CD14-positive monocyte (primary cell): ENCODE measurements around the gene ITGA11. TPM values are rescaled to one million over a fixed set of nuclear protein-coding genes. Genes with fewer than 3 reads are reported as not detected.

Experiments
- DNase-seq, 3 donors: peaks; one replicate each; pipeline ENCODE4 v3.0.0-alpha.2; 2011 to 2022
- H2AFZ ChIP-seq: 2 replicates; pipeline ENCODE4 v1.6.0; 2012; ENCODE audit warnings: mild to moderate bottlenecking, low read depth, low read length, inconsistent platforms; ENCODE audit not compliant: insufficient read depth, poor library complexity, severe bottlenecking
- H3K27ac ChIP-seq, 2 donors: 1 replicate in 1 of 2; 2 replicates in 1 of 2; pipeline ENCODE4 v1.5.1; 2012 to 2013; ENCODE audit warnings: low read length in 2 of 2, control low read depth in 1 of 2, inconsistent platforms in 1 of 2, low read depth in 1 of 2, mild to moderate bottlenecking in 1 of 2
- H3K27me3 ChIP-seq, 2 donors: one replicate each; pipeline versions ENCODE4 v1.6.0 to v1.6.1; 2011 to 2013; ENCODE audit warnings: low read length in 2 of 2; ENCODE audit not compliant: control insufficient read depth in 2 of 2, insufficient read depth in 2 of 2
- H3K36me3 ChIP-seq, 2 donors: replicated peaks in 1 of 2; 1 replicate in 1 of 2; 2 replicates in 1 of 2; pipeline versions ENCODE4 v1.5.1 to v1.6.1; 2012 to 2013; ENCODE audit warnings: low read length in 2 of 2, control low read depth in 1 of 2, inconsistent platforms in 1 of 2, mild to moderate bottlenecking in 1 of 2; ENCODE audit not compliant: insufficient read depth in 2 of 2, control insufficient read depth in 1 of 2
- H3K4me1 ChIP-seq, 2 donors: 1 replicate in 1 of 2; 2 replicates in 1 of 2; pipeline versions ENCODE4 v1.5.1 to v1.6.1; 2012 to 2013; ENCODE audit warnings: low read length in 2 of 2, control low read depth in 1 of 2, inconsistent platforms in 1 of 2, mild to moderate bottlenecking in 1 of 2, moderate library complexity in 1 of 2; ENCODE audit not compliant: insufficient read depth in 2 of 2, control insufficient read depth in 1 of 2
- H3K4me2 ChIP-seq: replicated peaks from 2 replicates; pipeline ENCODE3; 2012; ENCODE audit warnings: low read length, moderate library complexity, mild to moderate bottlenecking; ENCODE audit not compliant: poor library complexity, severe bottlenecking; ENCODE audit errors: extremely low read depth
- H3K4me3 ChIP-seq, 3 experiments: fragments of 200-600 bp in 1 of 3; sonication (generic) in 1 of 3; replicated peaks in 1 of 3; 1 replicate in 2 of 3; 2 replicates in 1 of 3; pipeline ENCODE4 v1.5.1; 2011 to 2013; ENCODE audit warnings: low read length in 3 of 3, mild to moderate bottlenecking in 3 of 3, control low read depth in 2 of 3, low read depth in 2 of 3, inconsistent platforms in 1 of 3, moderate library complexity in 1 of 3
- H3K79me2 ChIP-seq: 2 replicates; pipeline ENCODE4 v1.6.0; 2012; ENCODE audit warnings: mild to moderate bottlenecking, control low read depth, inconsistent platforms, low read length, moderate library complexity; ENCODE audit not compliant: insufficient read depth
- H3K9ac ChIP-seq: 2 replicates; pipeline ENCODE4 v1.6.0; 2017; ENCODE audit warnings: low read length, mild to moderate bottlenecking; ENCODE audit not compliant: insufficient read depth, poor library complexity, severe bottlenecking
- H3K9me3 ChIP-seq, 2 donors: replicated peaks in 1 of 2; 1 replicate in 1 of 2; 2 replicates in 1 of 2; pipeline versions ENCODE4 v1.5.1 to v1.6.1; 2012 to 2013; ENCODE audit warnings: low read length in 2 of 2, control low read depth in 1 of 2; ENCODE audit not compliant: control insufficient read depth in 1 of 2, insufficient read depth in 1 of 2
- H4K20me1 ChIP-seq: 2 replicates; pipeline ENCODE4 v1.6.0; 2012; ENCODE audit warnings: mild to moderate bottlenecking, low read length, control low read depth, moderate library complexity; ENCODE audit not compliant: insufficient read depth
- H3K27ac Mint-ChIP-seq, 7 donors: one replicate each; pipeline ENCODE4 v1.8.0; 2020; ENCODE audit warnings: mild to moderate bottlenecking in 7 of 7, mixed read lengths in 7 of 7, moderate library complexity in 6 of 7, inconsistent platforms in 2 of 7
- H3K27me3 Mint-ChIP-seq, 3 donors: one replicate each; pipeline ENCODE4 v1.8.0; 2021 to 2022; ENCODE audit warnings: low read depth in 3 of 3, mild to moderate bottlenecking in 3 of 3, mixed read lengths in 3 of 3, moderate library complexity in 3 of 3, inconsistent platforms in 1 of 3
- H3K36me3 Mint-ChIP-seq, 2 donors: one replicate each; pipeline ENCODE4 v1.8.0; 2020; ENCODE audit warnings: mixed read lengths in 2 of 2, inconsistent platforms in 1 of 2, mild to moderate bottlenecking in 1 of 2
- H3K4me1 Mint-ChIP-seq: one replicate; pipeline ENCODE4 v1.8.0; 2020; ENCODE audit warnings: mild to moderate bottlenecking, mixed read lengths
- H3K4me3 Mint-ChIP-seq, 2 donors: one replicate each; pipeline ENCODE4 v1.8.0; 2020; ENCODE audit warnings: mild to moderate bottlenecking in 2 of 2, mixed read lengths in 2 of 2, moderate library complexity in 1 of 2
- H3K9me3 Mint-ChIP-seq, 7 donors: one replicate each; pipeline ENCODE4 v1.8.0; 2020 to 2022; ENCODE audit warnings: mixed read lengths in 7 of 7, mild to moderate bottlenecking in 6 of 7, moderate library complexity in 6 of 7, inconsistent platforms in 2 of 7
- WGBS: methylation state at CpG from one replicate; pipeline ENCODE4 v1.1.5; 2013; ENCODE audit warnings: missing lambda C conversion rate; ENCODE audit not compliant: insufficient coverage; 5-methylcytosine and 5-hydroxymethylcytosine counted together
- intact Hi-C, 2 donors: fragments of 100-400 bp; cut with micrococcal nuclease; formaldehyde crosslinking; loops; one replicate each; pipeline versions ENCODE4 v1.15.0 to v1.15.1; 2023
- polyA plus RNA-seq, 3 donors: library from polyadenylated mRNA; depleted of rRNA in 1 of 3; unstranded in 2 of 3; stranded (reverse) in 1 of 3; fragments of 300-500 nt in 2 of 3; fragments of >200 nt in 1 of 3; fragmentation: Illumina TruSeq in 2 of 3; gene quantifications; 1 replicate in 2 of 3; 2 replicates in 1 of 3; pipeline ENCODE4 v1.2.3, GENCODE V29; 2012 to 2021
- TF ChIP-seq, protein P1 (sequence below): fragments of 200-600 bp; IDR thresholded peaks from one replicate; pipeline ENCODE4 v1.8.0; 2022; ENCODE audit warnings: antibody characterized with exemption, mild to moderate bottlenecking

ITGA11 gene
- polyA plus RNA-seq, 3 donors: under 0.01 to 0.01 TPM; not detected in 1

- H4K20me1 ChIP-seq: no peaks in the 10 kb centered on the region
- TF ChIP-seq, protein P1, sequence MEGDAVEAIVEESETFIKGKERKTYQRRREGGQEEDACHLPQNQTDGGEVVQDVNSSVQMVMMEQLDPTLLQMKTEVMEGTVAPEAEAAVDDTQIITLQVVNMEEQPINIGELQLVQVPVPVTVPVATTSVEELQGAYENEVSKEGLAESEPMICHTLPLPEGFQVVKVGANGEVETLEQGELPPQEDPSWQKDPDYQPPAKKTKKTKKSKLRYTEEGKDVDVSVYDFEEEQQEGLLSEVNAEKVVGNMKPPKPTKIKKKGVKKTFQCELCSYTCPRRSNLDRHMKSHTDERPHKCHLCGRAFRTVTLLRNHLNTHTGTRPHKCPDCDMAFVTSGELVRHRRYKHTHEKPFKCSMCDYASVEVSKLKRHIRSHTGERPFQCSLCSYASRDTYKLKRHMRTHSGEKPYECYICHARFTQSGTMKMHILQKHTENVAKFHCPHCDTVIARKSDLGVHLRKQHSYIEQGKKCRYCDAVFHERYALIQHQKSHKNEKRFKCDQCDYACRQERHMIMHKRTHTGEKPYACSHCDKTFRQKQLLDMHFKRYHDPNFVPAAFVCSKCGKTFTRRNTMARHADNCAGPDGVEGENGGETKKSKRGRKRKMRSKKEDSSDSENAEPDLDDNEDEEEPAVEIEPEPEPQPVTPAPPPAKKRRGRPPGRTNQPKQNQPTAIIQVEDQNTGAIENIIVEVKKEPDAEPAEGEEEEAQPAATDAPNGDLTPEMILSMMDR: no peak
- no peaks in the 10 kb centered on the region for H3K9me3 ChIP-seq
- WGBS: 67% methylated on average over 3 of the region's 9 CpGs
- peaks cover 1 to 4% (median 4%) of the 10 kb centered on the region in 3 donors for H3K27me3 Mint-ChIP-seq
- H3K4me3 Mint-ChIP-seq: no peak overlapping the region
- no peak overlapping the region for H3K4me3 ChIP-seq
- H3K4me1 Mint-ChIP-seq: peaks cover 9% of the 10 kb centered on the region
- no peak overlapping the region for H2AFZ ChIP-seq
- no peaks in the 10 kb centered on the region for H3K36me3 Mint-ChIP-seq
- H3K9me3 Mint-ChIP-seq: peaks cover 0 to 1% (median 0%) of the 10 kb centered on the region in 7 donors
- H3K27ac Mint-ChIP-seq: no peak overlapping the region
- no peak for DNase-seq
- no peak overlapping the region for H3K4me2 ChIP-seq
- H3K9ac ChIP-seq: no peak overlapping the region
- intact Hi-C loops: no loop called here
- H3K36me3 ChIP-seq: no peaks in the 10 kb centered on the region
- H3K4me1 ChIP-seq: peaks cover 10% of the 10 kb centered on the region in 2 donors
- no peaks in the 10 kb centered on the region for H3K79me2 ChIP-seq
- no peak overlapping the region for H3K27ac ChIP-seq
- no peaks in the 10 kb centered on the region for H3K27me3 ChIP-seq
These were observed 109.2 kb downstream of the ITGA11 start for GRCh38 chr15:68322796-68323195.

DNA sequence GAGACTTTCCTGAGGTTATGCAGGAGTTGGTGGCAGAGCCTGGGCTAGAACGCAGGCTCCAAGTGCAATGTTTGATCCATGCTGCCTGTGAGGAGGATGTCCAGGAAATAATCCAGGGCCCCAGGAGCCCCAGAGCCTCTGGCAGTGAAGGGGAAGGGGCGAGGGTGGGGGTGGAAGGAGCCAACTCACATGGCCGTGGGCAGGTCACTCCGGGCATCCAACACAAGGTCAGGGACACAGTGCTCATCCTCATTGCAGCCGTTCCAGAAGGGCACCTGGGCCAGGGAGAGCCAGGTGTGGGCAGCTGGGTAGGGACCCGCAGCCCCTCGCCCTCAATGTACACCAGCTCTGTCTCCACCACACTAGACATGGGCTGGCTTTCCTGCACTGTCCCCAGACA lies 110.7 kb downstream of the ITGA11 start:
- WGBS: 84% methylated on average over 7 of the region's 7 CpGs
- no peak overlapping the region for H3K4me3 ChIP-seq
- DNase-seq: no peak
- Mint-ChIP-seq H3K36me3 (no peaks in the 10 kb centered on the region), H3K27me3 (peaks cover 1 to 4% (median 2%) of the 10 kb centered on the region in 3 donors), H3K4me3 (no peak overlapping the region), H3K4me1 (no peaks in the 10 kb centered on the region), H3K27ac (no peak overlapping the region), H3K9me3 (peaks cover 0 to 1% (median 0%) of the 10 kb centered on the region in 7 donors)
- H3K9ac ChIP-seq: no peak overlapping the region
- no peak overlapping the region for H2AFZ ChIP-seq
- no peaks in the 10 kb centered on the region for H4K20me1 ChIP-seq
- no peaks in the 10 kb centered on the region for H3K9me3 ChIP-seq
- intact Hi-C loops: no loop called here
- no peaks in the 10 kb centered on the region for H3K4me1 ChIP-seq
- TF ChIP-seq, protein P1: no peak
- H3K36me3 ChIP-seq: no peaks in the 10 kb centered on the region
- H3K79me2 ChIP-seq: no peaks in the 10 kb centered on the region
- no peaks in the 10 kb centered on the region for H3K27me3 ChIP-seq
- H3K4me2 ChIP-seq: no peak overlapping the region
- no peak overlapping the region for H3K27ac ChIP-seq
